B cell (primary cell): ENCODE measurements around the gene KCND3. TPM values are rescaled to one million over a fixed set of nuclear protein-coding genes. Genes with fewer than 3 reads are reported as not detected.

Experiments used
- ATAC-seq: fragments of 200-7000 bp; cut with Tn5 transposase; one replicate; pipeline ENCODE4 v1.10.0; 2021; ENCODE audit warnings: low read depth, mild to moderate bottlenecking, moderate number of reproducible peaks, moderate library complexity
- CTCF ChIA-PET: fragments of 350-600 bp; sonication (Branson Sonifier 250); formaldehyde crosslinking; loops from one replicate; lab custom pipeline; 2021; ENCODE audit warnings: antibody characterized with exemption, inconsistent platforms; lab: Charles Lee
- POLR2A ChIA-PET: fragments of 350-600 bp; sonication (Branson Sonifier 250); formaldehyde crosslinking; loops from one replicate; lab custom pipeline; 2021; ENCODE audit warnings: antibody characterized with exemption; lab: Charles Lee
- DNase-seq: peaks from one replicate; pipeline ENCODE4 v3.0.0; 2013
- H2AFZ ChIP-seq: 2 replicates; pipeline ENCODE4 v1.6.1; 2012; ENCODE audit warnings: mild to moderate bottlenecking, low read depth, low read length; ENCODE audit not compliant: insufficient read depth, poor library complexity, severe bottlenecking
- H3K27ac ChIP-seq, 2 donors: 1 replicate in 1 of 2; 2 replicates in 1 of 2; pipeline ENCODE4 v1.5.1; 2012 to 2013; ENCODE audit warnings: low read length in 2 of 2, mild to moderate bottlenecking in 2 of 2, moderate library complexity in 1 of 2
- H3K27me3 ChIP-seq, 4 experiments: fragments of 200-600 bp in 1 of 4; sonication (generic) in 1 of 4; replicated peaks in 1 of 4; 1 replicate in 2 of 4; 2 replicates in 2 of 4; pipeline versions ENCODE4 v1.6.1 to v1.7.0; 2013 to 2016; ENCODE audit warnings: low read length in 3 of 4, mild to moderate bottlenecking in 2 of 4, mixed read lengths in 1 of 4, moderate library complexity in 1 of 4; ENCODE audit not compliant: insufficient read depth in 4 of 4, control insufficient read depth in 3 of 4; ENCODE audit errors: control extremely low read depth in 1 of 4
- H3K36me3 ChIP-seq, 2 experiments: replicated peaks in 1 of 2; 1 replicate in 1 of 2; 2 replicates in 1 of 2; pipeline versions ENCODE4 v1.6.1 to v1.7.1; 2013; ENCODE audit warnings: low read length in 1 of 2; ENCODE audit not compliant: insufficient read depth in 2 of 2, control insufficient read depth in 1 of 2; ENCODE audit errors: control extremely low read depth in 1 of 2, extremely low read depth in 1 of 2
- H3K4me1 ChIP-seq, 2 donors: fragments of 200-600 bp in 1 of 2; sonication (generic) in 1 of 2; 1 replicate in 1 of 2; 2 replicates in 1 of 2; pipeline versions ENCODE4 v1.5.1 to v1.6.1; 2013 to 2017; ENCODE audit warnings: low read length in 2 of 2; ENCODE audit not compliant: control insufficient read depth in 2 of 2, insufficient read depth in 2 of 2
- H3K4me2 ChIP-seq: replicated peaks from 2 replicates; pipeline ENCODE3; 2012; ENCODE audit warnings: mild to moderate bottlenecking, low read depth, low read length; ENCODE audit not compliant: poor library complexity, severe bottlenecking
- H3K4me3 ChIP-seq, 5 experiments: fragments of 200-600 bp in 1 of 5; sonication (generic) in 1 of 5; 1 replicate in 3 of 5; 2 replicates in 2 of 5; pipeline versions ENCODE4 v1.5.1 to v1.7.0; 2011 to 2016; ENCODE audit warnings: low read length in 4 of 5, mild to moderate bottlenecking in 4 of 5, low read depth in 2 of 5, control low read depth in 1 of 5, moderate library complexity in 1 of 5; ENCODE audit not compliant: insufficient read depth in 1 of 5; ENCODE audit errors: control extremely low read depth in 1 of 5, extremely low read depth in 1 of 5
- H3K79me2 ChIP-seq: fragments of 200-600 bp; sonication (generic); one replicate; pipeline ENCODE4 v1.6.0; 2016; ENCODE audit warnings: low read length; ENCODE audit not compliant: control insufficient read depth, insufficient read depth
- H3K9ac ChIP-seq: fragments of 200-600 bp; sonication (generic); 2 replicates; pipeline ENCODE4 v1.6.1; 2017; ENCODE audit warnings: mild to moderate bottlenecking, low read length, moderate library complexity
- H3K9me3 ChIP-seq, 3 donors: one replicate each; pipeline versions ENCODE4 v1.6.1 to v1.7.1; 2013; ENCODE audit warnings: low read length in 2 of 3; ENCODE audit not compliant: control insufficient read depth in 2 of 3, insufficient read depth in 1 of 3; ENCODE audit errors: control extremely low read depth in 1 of 3
- H4K20me1 ChIP-seq: 2 replicates; pipeline ENCODE4 v1.6.0; 2012; ENCODE audit warnings: mild to moderate bottlenecking, low read length; ENCODE audit not compliant: insufficient read depth, control insufficient read depth, poor library complexity, severe bottlenecking
- H3K27ac Mint-ChIP-seq: one replicate; pipeline ENCODE4 v1.8.0; 2021; ENCODE audit warnings: mixed read lengths
- H3K27me3 Mint-ChIP-seq: one replicate; pipeline ENCODE4 v1.8.0; 2021; ENCODE audit warnings: mixed read lengths
- H3K4me1 Mint-ChIP-seq: one replicate; pipeline ENCODE4 v1.8.0; 2021; ENCODE audit warnings: mixed read lengths
- H3K4me3 Mint-ChIP-seq: one replicate; pipeline ENCODE4 v1.8.0; 2021; ENCODE audit warnings: mixed read lengths
- H3K9me3 Mint-ChIP-seq: one replicate; pipeline ENCODE4 v1.8.0; 2022; ENCODE audit warnings: mixed read lengths; ENCODE audit not compliant: insufficient read depth
- EZH2 ChIP-seq: IDR thresholded peaks from 2 replicates; pipeline ENCODE4 v1.6.1; 2012; ENCODE audit warnings: borderline replicate concordance, low read depth, mild to moderate bottlenecking, moderate library complexity, low read length; ENCODE audit not compliant: insufficient read depth, poor library complexity, severe bottlenecking
- whole genome bisulfite sequencing: methylation state at CpG from one replicate; pipeline ENCODE4 v1.1.5; 2013; ENCODE audit warnings: missing lambda C conversion rate; ENCODE audit not compliant: insufficient coverage; 5-methylcytosine and 5-hydroxymethylcytosine counted together
- intact Hi-C: fragments of 100-400 bp; cut with micrococcal nuclease; formaldehyde crosslinking; loops from one replicate; pipeline ENCODE4 v1.10.0; 2022
- polyA plus RNA-seq: library from polyadenylated mRNA; depleted of rRNA; stranded (reverse); fragments of >200 nt; gene quantifications from 2 replicates; pipeline ENCODE4 v1.2.3, GENCODE V29; 2012
- total RNA-seq, 2 donors: library from RNA; stranded (reverse); fragments of 120-200 nt in 1 of 2; gene quantifications; 1 replicate in 1 of 2; 2 replicates in 1 of 2; pipeline versions ENCODE4 v1.2.3 to v1.2.4, GENCODE V29; 2013 to 2022
- TF ChIP-seq, protein P1 (sequence below): fragments of 200-600 bp; IDR thresholded peaks from one replicate; pipeline ENCODE4 v1.8.0; 2022; ENCODE audit warnings: antibody characterized with exemption, mild to moderate bottlenecking

Gene KCND3
- total and polyA plus RNA-seq, 2 donors (not counting 1 experiment from before 2014, with no cell fraction given): 0.07 TPM; not detected in 1

- H3K9me3 Mint-ChIP-seq: no peaks in the 10 kb centered on the region
- H3K4me1 ChIP-seq: peaks cover 11% of the 10 kb centered on the region in 2 donors
- H2AFZ ChIP-seq: no peak overlapping the region
- H4K20me1 ChIP-seq: no peaks in the 10 kb centered on the region
- ChIA-PET CTCF (no interaction called here), POLR2A (no interaction called here)
- H3K9me3 ChIP-seq: no peaks in the 10 kb centered on the region
- H3K27me3 Mint-ChIP-seq: peaks cover 20% of the 10 kb centered on the region
- no peak for ATAC-seq
- no peak overlapping the region for H3K27ac Mint-ChIP-seq
- peaks cover 0 to 8% (median 3%) of the 10 kb centered on the region in 4 experiments for H3K27me3 ChIP-seq
- TF ChIP-seq, protein P1, sequence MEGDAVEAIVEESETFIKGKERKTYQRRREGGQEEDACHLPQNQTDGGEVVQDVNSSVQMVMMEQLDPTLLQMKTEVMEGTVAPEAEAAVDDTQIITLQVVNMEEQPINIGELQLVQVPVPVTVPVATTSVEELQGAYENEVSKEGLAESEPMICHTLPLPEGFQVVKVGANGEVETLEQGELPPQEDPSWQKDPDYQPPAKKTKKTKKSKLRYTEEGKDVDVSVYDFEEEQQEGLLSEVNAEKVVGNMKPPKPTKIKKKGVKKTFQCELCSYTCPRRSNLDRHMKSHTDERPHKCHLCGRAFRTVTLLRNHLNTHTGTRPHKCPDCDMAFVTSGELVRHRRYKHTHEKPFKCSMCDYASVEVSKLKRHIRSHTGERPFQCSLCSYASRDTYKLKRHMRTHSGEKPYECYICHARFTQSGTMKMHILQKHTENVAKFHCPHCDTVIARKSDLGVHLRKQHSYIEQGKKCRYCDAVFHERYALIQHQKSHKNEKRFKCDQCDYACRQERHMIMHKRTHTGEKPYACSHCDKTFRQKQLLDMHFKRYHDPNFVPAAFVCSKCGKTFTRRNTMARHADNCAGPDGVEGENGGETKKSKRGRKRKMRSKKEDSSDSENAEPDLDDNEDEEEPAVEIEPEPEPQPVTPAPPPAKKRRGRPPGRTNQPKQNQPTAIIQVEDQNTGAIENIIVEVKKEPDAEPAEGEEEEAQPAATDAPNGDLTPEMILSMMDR: no peak
- no peak for TF ChIP-seq EZH2
- no peak for DNase-seq
- intact Hi-C loops: no loop called here
- WGBS: 89% methylated on average over 4 of the region's 5 CpGs
- H3K4me2 ChIP-seq: no peak overlapping the region
- no peak overlapping the region for H3K4me3 Mint-ChIP-seq
- peaks cover 11% of the 10 kb centered on the region for H3K4me1 Mint-ChIP-seq
- H3K4me3 ChIP-seq: no peak overlapping the region
- H3K36me3 ChIP-seq: no peaks in the 10 kb centered on the region
- H3K27ac ChIP-seq: no peak overlapping the region
- H3K79me2 ChIP-seq: no peaks in the 10 kb centered on the region
- H3K9ac ChIP-seq: no peak overlapping the region
Measured at GRCh38 chr1:111873460-111874030, 115.9 kb downstream of the KCND3 start.

- POLR2A ChIA-PET: no interaction called here
- no peaks in the 10 kb centered on the region for H3K4me1 ChIP-seq
- intact Hi-C loops: no loop called here
- CTCF ChIA-PET: no interaction called here
- H3K4me2 ChIP-seq: no peak overlapping the region
- H3K4me3 ChIP-seq: no peak overlapping the region
- H3K4me1 Mint-ChIP-seq: no peaks in the 10 kb centered on the region
- no peaks in the 10 kb centered on the region for H4K20me1 ChIP-seq
- no peak overlapping the region for H3K27ac ChIP-seq
- no peak overlapping the region for H3K9ac ChIP-seq
- DNase-seq (no peak), ATAC-seq (no peak)
- TF ChIP-seq EZH2: no peak
- TF ChIP-seq, protein P1: no peak
- H3K27ac Mint-ChIP-seq: no peak overlapping the region
- no peak overlapping the region for H2AFZ ChIP-seq
- peaks cover 14% of the 10 kb centered on the region for H3K27me3 Mint-ChIP-seq
- H3K9me3 Mint-ChIP-seq: no peaks in the 10 kb centered on the region
- 100% methylated on average over 1 of the region's 1 CpG for WGBS
- peaks cover 0 to 17% (median 5%) of the 10 kb centered on the region in 4 experiments for H3K27me3 ChIP-seq
- no peaks in the 10 kb centered on the region for H3K36me3 ChIP-seq
- no peaks in the 10 kb centered on the region for H3K79me2 ChIP-seq
- no peaks in the 10 kb centered on the region for H3K9me3 ChIP-seq
- no peak overlapping the region for H3K4me3 Mint-ChIP-seq
Measured at GRCh38 chr1:111870181-111870580, 119.3 kb downstream of the KCND3 start.
